HG02588 (cell line): ENCODE data around the gene GALNT4.

Experiments
- ATAC-seq: cut with Tn5 transposase; IDR thresholded peaks from one replicate; pipeline ENCODE4 v1.9.1; 2021; ENCODE audit warnings: mild to moderate bottlenecking, moderate library complexity; ENCODE audit not compliant: unreplicated experiment

Gene GALNT4

GRCh38 chr12:89524541-89525304, at the start of gene GALNT4:
Gene GALNT4 (minus strand): TSS chr12:89524796. CDS start chr12:89524549, 247 bp downstream.
- ATAC-seq = peak; percentile 70

GRCh38 chr12:89573051-89573810, 48.6 kb upstream of the GALNT4 start:
- no peak for ATAC-seq

- no peak for ATAC-seq
Observed at GRCh38 chr12:89571491-89572195, 47.0 kb upstream of the GALNT4 start.

- ATAC-seq = no peak
Observed at GRCh38 chr12:89568484-89568883, 43.9 kb upstream of the GALNT4 start.

- ATAC-seq = no peak
Observed at GRCh38 chr12:89567691-89568239, 43.2 kb upstream of the GALNT4 start.

- no peak for ATAC-seq
Observed at GRCh38 chr12:89566615-89567014, 42.0 kb upstream of the GALNT4 start.

GRCh38 chr12:89565002-89565401, 40.4 kb upstream of the GALNT4 start:
- ATAC-seq = no peak

- ATAC-seq = no peak
Observed at GRCh38 chr12:89559753-89560152, 35.2 kb upstream of the GALNT4 start.

- ATAC-seq = no peak
Observed at GRCh38 chr12:89556976-89557375, 32.4 kb upstream of the GALNT4 start.

- ATAC-seq = no peak
Observed at GRCh38 chr12:89552376-89552775, 27.8 kb upstream of the GALNT4 start.

GRCh38 chr12:89551747-89552146, 27.2 kb upstream of the GALNT4 start:
- ATAC-seq = no peak

GRCh38 chr12:89547101-89547500, 22.5 kb upstream of the GALNT4 start:
- ATAC-seq = no peak

GRCh38 chr12:89546151-89546550, 21.6 kb upstream of the GALNT4 start:
- ATAC-seq = no peak

GRCh38 chr12:89544681-89545184, 20.1 kb upstream of the GALNT4 start:
- ATAC-seq = no peak

GRCh38 chr12:89544022-89544421, 19.4 kb upstream of the GALNT4 start:
- no peak for ATAC-seq

- peak; percentile 85 for ATAC-seq
Observed at GRCh38 chr12:89542912-89543592, 18.5 kb upstream of the GALNT4 start.

- ATAC-seq = no peak
Observed at GRCh38 chr12:89542236-89542635, 17.6 kb upstream of the GALNT4 start.

- no peak for ATAC-seq
Observed at GRCh38 chr12:89540586-89540985, 16.0 kb upstream of the GALNT4 start.

GRCh38 chr12:89539426-89540223, 15.0 kb upstream of the GALNT4 start:
- no peak for ATAC-seq

- no peak for ATAC-seq
Observed at GRCh38 chr12:89538897-89539296, 14.3 kb upstream of the GALNT4 start.
